Effector CD4-positive, alpha-beta T cell (primary cell): ENCODE data around the gene UBTF.

ENCODE experiments used
- DNase-seq: peaks from one replicate; pipeline ENCODE4 v3.0.0-alpha.2; 2020

UBTF gene

DNA sequence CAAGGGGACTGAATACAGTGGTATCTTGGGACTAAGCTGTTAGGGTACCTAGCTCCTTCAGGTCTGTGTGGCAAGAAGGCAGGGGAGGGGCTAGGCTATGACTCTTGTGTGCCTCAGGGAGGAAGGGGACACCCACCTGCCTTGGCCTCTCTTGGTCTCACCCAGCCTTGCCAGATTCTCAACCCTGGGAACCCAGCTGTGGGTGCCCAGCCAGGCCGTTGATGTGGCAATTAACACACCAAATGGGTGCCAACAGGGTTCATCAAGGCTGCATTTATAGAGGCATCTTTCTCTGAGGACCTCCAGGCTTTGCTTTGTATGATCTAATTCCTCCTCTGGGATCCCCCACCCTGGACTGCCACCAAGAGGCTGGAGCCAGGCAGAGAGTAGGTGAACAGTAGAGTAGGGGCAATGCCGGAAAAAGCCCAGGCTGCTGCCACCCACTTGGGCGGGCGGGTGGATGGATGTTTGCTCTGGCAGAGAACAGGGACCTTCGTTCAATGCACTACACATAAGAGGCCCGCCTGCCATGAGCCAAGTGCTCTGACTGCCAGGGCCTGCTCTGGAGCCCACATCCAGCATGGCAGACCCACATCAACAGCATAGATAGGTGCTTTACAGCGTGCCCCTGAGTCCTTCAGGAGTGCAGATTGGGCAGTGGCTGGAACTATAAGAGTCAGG is 52.2 kb downstream of the UBTF start:
- DNase-seq = no peak

GRCh38 chr17:44164476-44164875 is 55.0 kb downstream of the UBTF start:
- no peak for DNase-seq

DNA sequence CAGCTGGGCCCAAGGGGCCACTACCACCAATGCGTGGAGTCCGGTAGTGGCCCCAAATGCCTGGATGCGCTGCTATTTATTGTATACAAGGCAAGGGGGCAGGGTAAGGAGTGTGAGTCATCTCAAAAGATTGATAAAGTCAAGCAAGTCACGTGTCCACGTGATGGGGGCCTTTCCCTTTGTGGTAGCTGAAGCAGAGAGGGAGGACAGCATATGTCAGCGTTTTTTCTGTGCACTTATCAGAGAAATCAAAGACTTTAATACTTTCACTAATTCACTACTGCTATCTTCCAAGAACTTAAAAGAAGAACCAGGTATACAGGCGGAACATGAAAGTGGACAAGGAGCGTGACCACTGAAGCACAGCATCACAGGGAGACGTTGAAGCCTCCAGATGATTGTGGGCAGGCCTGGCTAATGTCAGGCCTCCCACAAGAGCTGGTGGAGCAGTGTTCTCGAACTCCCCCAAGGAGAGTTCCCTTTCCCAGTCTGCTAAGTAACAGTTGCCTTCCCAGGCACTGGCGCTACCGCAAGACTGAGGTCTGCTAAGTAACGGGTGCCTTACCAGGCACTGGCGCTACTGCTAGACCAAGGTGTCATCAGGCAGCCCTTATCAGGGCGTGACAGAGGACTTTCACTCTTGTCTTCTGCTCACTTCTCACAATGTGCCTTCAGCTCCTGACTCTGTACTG is 59.8 kb downstream of the UBTF start:
- no peak for DNase-seq

- DNase-seq = no peak
Measured at GRCh38 chr17:44155488-44155887, 64.0 kb downstream of the UBTF start.
